GM12878 (cell line): Measurements from ENCODE around the gene BPIFA1. TPM values are rescaled to one million over a fixed set of nuclear protein-coding genes. Genes with fewer than 3 reads are reported as not detected.

Experiments used
- ATAC-seq: fragments of 200-7000 bp; cut with Tn5 transposase; 3 replicates; pipeline ENCODE4 v1.9.1; 2020; ENCODE audit warnings: mild to moderate bottlenecking, moderate library complexity
- BruUV-seq: library from RNA; stranded (reverse); fragments of 400-500 nt; replicated peaks from 2 replicates; lab custom pipeline; 2021; lab: Mats Ljungman, UMichigan
- CTCF ChIA-PET: fragments of 300-600 bp; sonication (Branson Sonifier 250); formaldehyde crosslinking; extraction: SDS; loops from one replicate; lab custom pipeline; 2021; ENCODE audit warnings: inconsistent platforms; lab: Yijun Ruan, JAX
- POLR2A ChIA-PET: fragments of 350-600 bp; formaldehyde crosslinking; extraction: SDS; loops from one replicate; lab custom pipeline; 2021; ENCODE audit warnings: inconsistent platforms; lab: Charles Lee
- RAD21 ChIA-PET: fragments of 300-600 bp; sonication (Branson Sonifier 250); formaldehyde crosslinking; loops from one replicate; lab custom pipeline; 2023; ENCODE audit warnings: antibody characterized with exemption; ENCODE audit not compliant: unreplicated experiment; lab: Charles Lee
- SMC1A ChIA-PET: fragments of 300-600 bp; sonication (Branson Sonifier 250); formaldehyde crosslinking; loops from one replicate; lab custom pipeline; 2023; ENCODE audit not compliant: unreplicated experiment, uncharacterized antibody; lab: Charles Lee
- DNase-seq: peaks from one replicate; pipeline ENCODE4 v3.0.0-alpha.2; 2011; ENCODE audit warnings: low read depth, low spot score
- FAIRE-seq: peaks from 3 replicates; lab custom pipeline; 2011; peaks lifted over from hg19 to GRCh38; lab: Jason Lieb, UNC
- H2AFZ ChIP-seq: 2 replicates; pipeline ENCODE4 v1.6.0; 2011; ENCODE audit warnings: low read depth, low read length, control low read depth; ENCODE audit not compliant: control insufficient read depth
- H3K27ac ChIP-seq: 2 replicates; pipeline ENCODE4 v1.5.1; 2011; ENCODE audit warnings: control low read depth; ENCODE audit not compliant: control insufficient read depth, insufficient read depth
- H3K27me3 ChIP-seq, 2 experiments: replicated peaks in 1 of 2; 2 replicates each; pipeline versions ENCODE4 v1.6.0 to v1.6.1; 2011; ENCODE audit warnings: low read length in 1 of 2; ENCODE audit not compliant: control insufficient read depth in 2 of 2, insufficient read depth in 2 of 2
- H3K36me3 ChIP-seq, 2 experiments: 2 replicates each; pipeline ENCODE4 v1.5.1; 2011; ENCODE audit warnings: low read length in 1 of 2; ENCODE audit not compliant: control insufficient read depth in 2 of 2, insufficient read depth in 2 of 2
- H3K4me1 ChIP-seq: 2 replicates; pipeline ENCODE4 v1.6.1; 2011; ENCODE audit warnings: mild to moderate bottlenecking, low read length, moderate library complexity, mixed read lengths; ENCODE audit not compliant: control insufficient read depth, insufficient read depth
- H3K4me2 ChIP-seq: 2 replicates; pipeline ENCODE4 v1.6.0; 2011; ENCODE audit warnings: control low read depth; ENCODE audit not compliant: control insufficient read depth, insufficient read depth
- H3K4me3 ChIP-seq: fragments of 200-600 bp; sonication (generic); 2 replicates; pipeline ENCODE4 v1.5.1; 2016
- H3K79me2 ChIP-seq: 2 replicates; pipeline ENCODE4 v1.6.0; 2011; ENCODE audit warnings: low read length; ENCODE audit not compliant: control insufficient read depth, insufficient read depth
- H3K9ac ChIP-seq: 2 replicates; pipeline ENCODE4 v1.8.0; 2011; ENCODE audit warnings: low read length, control low read depth, mixed read lengths; ENCODE audit not compliant: control insufficient read depth, insufficient read depth
- H3K9me3 ChIP-seq: replicated peaks from 3 replicates; pipeline ENCODE4 v1.5.1; 2011; ENCODE audit warnings: mild to moderate bottlenecking, low read length; ENCODE audit not compliant: control insufficient read depth, insufficient read depth
- H4K20me1 ChIP-seq: 2 replicates; pipeline ENCODE4 v1.6.0; 2011; ENCODE audit not compliant: control insufficient read depth, insufficient read depth
- BACH1 ChIP-seq: fragments of 450-650 bp; IDR thresholded peaks from 2 replicates; pipeline ENCODE4 v1.6.1; 2017; ENCODE audit warnings: mild to moderate bottlenecking, borderline replicate concordance
- BRCA1 ChIP-seq: IDR thresholded peaks from 2 replicates; pipeline ENCODE4 v1.6.1; 2011; ENCODE audit warnings: low read depth, low read length, improper control_type of control experiment
- GABPA ChIP-seq: IDR thresholded peaks from 2 replicates; pipeline ENCODE4 v1.6.1; 2014; ENCODE audit warnings: antibody characterized with exemption, low read depth, mild to moderate bottlenecking, inconsistent platforms
- NRF1 ChIP-seq: conservative IDR thresholded peaks from 2 replicates; pipeline ENCODE4 v1.6.1; 2011; ENCODE audit warnings: mild to moderate bottlenecking, low read depth, low read length, improper control_type of control experiment
- RBBP5 ChIP-seq: fragments of 200-600 bp; sonication (generic); conservative IDR thresholded peaks from 2 replicates; pipeline ENCODE4 v1.6.1; 2016
- SMAD5 ChIP-seq: IDR thresholded peaks from 2 replicates; pipeline ENCODE4 v1.6.1; 2016; ENCODE audit warnings: antibody characterized with exemption, low read depth
- SREBF2 ChIP-seq: IDR thresholded peaks from 2 replicates; pipeline ENCODE4 v1.6.1; 2012; ENCODE audit warnings: mild to moderate bottlenecking, low read length
- SRF ChIP-seq, 2 experiments: IDR thresholded peaks; 2 replicates each; pipeline ENCODE4 v1.6.1; 2011; ENCODE audit warnings: low read depth in 2 of 2, low read length in 2 of 2, mild to moderate bottlenecking in 1 of 2, moderate library complexity in 1 of 2
- TCF12 ChIP-seq: IDR thresholded peaks from 2 replicates; pipeline ENCODE4 v1.6.1; 2011; ENCODE audit warnings: low read depth, mild to moderate bottlenecking, low read length
- ZSCAN29 ChIP-seq: fragments of 450-650 bp; IDR thresholded peaks from 2 replicates; pipeline ENCODE4 v1.6.1; 2017; ENCODE audit warnings: mild to moderate bottlenecking, moderate library complexity
- WGBS: methylation state at CpG from one replicate; pipeline ENCODE4 v1.1.6; 2016; ENCODE audit warnings: low lambda C conversion rate; ENCODE audit not compliant: insufficient replicate concordance, insufficient coverage; ENCODE audit errors: missing lambda C conversion rate; 5-methylcytosine and 5-hydroxymethylcytosine counted together
- in situ Hi-C: fragments of 300-500 bp; cut with MboI; formaldehyde crosslinking; loops from 9 replicates; pipeline ENCODE4 v1.14.3; 2018; ENCODE audit warnings: mixed read lengths
- intact Hi-C: fragments of 100-400 bp; cut with micrococcal nuclease; formaldehyde crosslinking; loops from one replicate; pipeline ENCODE4 v1.14.2; 2022; ENCODE audit not compliant: unreplicated experiment
- polyA plus RNA-seq, 11 experiments: library from polyadenylated mRNA; depleted of rRNA in 4 of 11; unstranded in 6 of 11; stranded (reverse) in 5 of 11; fragments of >200 nt; fragmentation: Nextera tagmentation in 4 of 11; fragmentation: Illumina TruSeq in 1 of 11; extraction: Ambion mirVana in 4 of 11; extraction: Trizol in 1 of 11; gene quantifications; 1 replicate in 1 of 11; 2 replicates in 10 of 11; pipeline versions ENCODE4 v1.2.1 to v1.2.3, GENCODE V29; 2011 to 2016; ENCODE audit warnings: inconsistent platforms in 2 of 11, missing spikeins in 2 of 11, low read depth in 1 of 11
- total RNA-seq, 4 experiments: library from RNA; depleted of rRNA in 3 of 4; stranded (reverse); fragments of >200 nt in 3 of 4; fragmentation: Illumina TruSeq in 1 of 4; extraction: Trizol in 1 of 4; gene quantifications; 2 replicates each; pipeline versions ENCODE4 v1.2.1 to v1.2.3, GENCODE V29; 2013 to 2021
- TF ChIP-seq, protein P1 (sequence below): fragments of 450-650 bp; IDR thresholded peaks from 2 replicates; pipeline ENCODE4 v1.6.1; 2017; ENCODE audit warnings: mild to moderate bottlenecking, moderate library complexity
- TF ChIP-seq, protein P2 (sequence below): fragments of 450-650 bp; IDR thresholded peaks from 2 replicates; pipeline ENCODE4 v1.6.1; 2014; ENCODE audit warnings: mild to moderate bottlenecking
- TF ChIP-seq, protein P3 (sequence below): fragments of 450-650 bp; IDR thresholded peaks from 2 replicates; pipeline ENCODE4 v1.6.1; 2017; ENCODE audit warnings: borderline replicate concordance
- TF ChIP-seq, protein P4 (sequence below), 3 experiments: IDR thresholded peaks in 2 of 3; conservative IDR thresholded peaks in 1 of 3; 2 replicates each; pipeline ENCODE4 v1.5.1; 2011; ENCODE audit warnings: low read depth in 3 of 3, low read length in 3 of 3, mild to moderate bottlenecking in 3 of 3, control low read depth in 2 of 3, moderate library complexity in 2 of 3, inconsistent platforms in 1 of 3, mixed read lengths in 1 of 3; ENCODE audit not compliant: control insufficient read depth in 2 of 3, insufficient read depth in 1 of 3; ENCODE audit errors: extremely low read depth in 1 of 3

Gene BPIFA1
- total and polyA plus RNA-seq, 10 of the 15 experiments (the other 5 are each of a cell fraction or from before 2014, with no cell fraction given): not detected

DNA sequence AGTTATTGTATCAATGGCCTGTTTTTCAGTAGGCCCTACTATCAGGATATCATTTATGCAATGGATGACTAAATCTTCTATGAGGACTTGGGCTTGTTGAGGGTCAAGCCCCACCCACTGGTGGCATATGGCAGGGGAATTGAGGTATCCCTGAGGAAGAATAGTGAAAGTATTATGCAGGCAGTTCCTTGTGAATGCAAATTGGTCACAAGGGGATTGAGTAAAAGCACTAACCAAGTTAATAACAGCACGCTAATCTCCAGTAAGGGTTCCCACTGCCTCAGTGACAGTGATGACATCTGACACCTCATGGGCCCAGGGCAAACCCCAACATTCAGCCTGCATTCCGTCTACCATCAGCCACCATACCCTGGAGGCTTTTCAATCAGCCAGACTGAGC lies 14.9 kb downstream of the BPIFA1 start (continued):
- TF ChIP-seq, protein P1, sequence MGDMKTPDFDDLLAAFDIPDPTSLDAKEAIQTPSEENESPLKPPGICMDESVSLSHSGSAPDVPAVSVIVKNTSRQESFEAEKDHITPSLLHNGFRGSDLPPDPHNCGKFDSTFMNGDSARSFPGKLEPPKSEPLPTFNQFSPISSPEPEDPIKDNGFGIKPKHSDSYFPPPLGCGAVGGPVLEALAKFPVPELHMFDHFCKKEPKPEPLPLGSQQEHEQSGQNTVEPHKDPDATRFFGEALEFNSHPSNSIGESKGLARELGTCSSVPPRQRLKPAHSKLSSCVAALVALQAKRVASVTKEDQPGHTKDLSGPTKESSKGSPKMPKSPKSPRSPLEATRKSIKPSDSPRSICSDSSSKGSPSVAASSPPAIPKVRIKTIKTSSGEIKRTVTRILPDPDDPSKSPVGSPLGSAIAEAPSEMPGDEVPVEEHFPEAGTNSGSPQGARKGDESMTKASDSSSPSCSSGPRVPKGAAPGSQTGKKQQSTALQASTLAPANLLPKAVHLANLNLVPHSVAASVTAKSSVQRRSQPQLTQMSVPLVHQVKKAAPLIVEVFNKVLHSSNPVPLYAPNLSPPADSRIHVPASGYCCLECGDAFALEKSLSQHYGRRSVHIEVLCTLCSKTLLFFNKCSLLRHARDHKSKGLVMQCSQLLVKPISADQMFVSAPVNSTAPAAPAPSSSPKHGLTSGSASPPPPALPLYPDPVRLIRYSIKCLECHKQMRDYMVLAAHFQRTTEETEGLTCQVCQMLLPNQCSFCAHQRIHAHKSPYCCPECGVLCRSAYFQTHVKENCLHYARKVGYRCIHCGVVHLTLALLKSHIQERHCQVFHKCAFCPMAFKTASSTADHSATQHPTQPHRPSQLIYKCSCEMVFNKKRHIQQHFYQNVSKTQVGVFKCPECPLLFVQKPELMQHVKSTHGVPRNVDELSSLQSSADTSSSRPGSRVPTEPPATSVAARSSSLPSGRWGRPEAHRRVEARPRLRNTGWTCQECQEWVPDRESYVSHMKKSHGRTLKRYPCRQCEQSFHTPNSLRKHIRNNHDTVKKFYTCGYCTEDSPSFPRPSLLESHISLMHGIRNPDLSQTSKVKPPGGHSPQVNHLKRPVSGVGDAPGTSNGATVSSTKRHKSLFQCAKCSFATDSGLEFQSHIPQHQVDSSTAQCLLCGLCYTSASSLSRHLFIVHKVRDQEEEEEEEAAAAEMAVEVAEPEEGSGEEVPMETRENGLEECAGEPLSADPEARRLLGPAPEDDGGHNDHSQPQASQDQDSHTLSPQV: no peak
- TF ChIP-seq SREBF2 (no peak), TCF12 (no peak)
- TF ChIP-seq, protein P2, sequence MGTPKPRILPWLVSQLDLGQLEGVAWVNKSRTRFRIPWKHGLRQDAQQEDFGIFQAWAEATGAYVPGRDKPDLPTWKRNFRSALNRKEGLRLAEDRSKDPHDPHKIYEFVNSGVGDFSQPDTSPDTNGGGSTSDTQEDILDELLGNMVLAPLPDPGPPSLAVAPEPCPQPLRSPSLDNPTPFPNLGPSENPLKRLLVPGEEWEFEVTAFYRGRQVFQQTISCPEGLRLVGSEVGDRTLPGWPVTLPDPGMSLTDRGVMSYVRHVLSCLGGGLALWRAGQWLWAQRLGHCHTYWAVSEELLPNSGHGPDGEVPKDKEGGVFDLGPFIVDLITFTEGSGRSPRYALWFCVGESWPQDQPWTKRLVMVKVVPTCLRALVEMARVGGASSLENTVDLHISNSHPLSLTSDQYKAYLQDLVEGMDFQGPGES: no peak

- no TSS peak for BruUV-seq
- Histone ChIP-seq H3K27ac (no peak overlapping the region), H3K4me3 (no peak overlapping the region), H4K20me1 (no peaks in the 10 kb centered on the region), H3K27me3 (no peaks in the 10 kb centered on the region), H3K36me3 (no peaks in the 10 kb centered on the region), H3K4me1 (no peaks in the 10 kb centered on the region), H3K9me3 (no peaks in the 10 kb centered on the region), H3K9ac (no peak overlapping the region), H3K4me2 (no peak overlapping the region), H2AFZ (no peak overlapping the region), H3K79me2 (no peaks in the 10 kb centered on the region)
- POLR2A ChIA-PET: no interaction called here
- FAIRE-seq: no peak
- no peak for DNase-seq
- WGBS: 7% methylated on average over 3 of the region's 3 CpGs
- intact Hi-C loops: no loop called here
- CTCF ChIA-PET: no interaction called here
- RAD21 ChIA-PET: no interaction called here
- in situ Hi-C loops: no loop called here
- ATAC-seq: no peak
- SMC1A ChIA-PET: no interaction called here
- TF ChIP-seq SRF (IDR thresholded peaks at IDR 0.05; ENCODE audit: low read depth in 2 of 2, low read length in 2 of 2) (no peak), BRCA1 (no peak), BACH1 (no peak), GABPA (no peak), RBBP5 (no peak), NRF1 (no peak), ZSCAN29 (no peak), SMAD5 (no peak)
- TF ChIP-seq, protein P3, sequence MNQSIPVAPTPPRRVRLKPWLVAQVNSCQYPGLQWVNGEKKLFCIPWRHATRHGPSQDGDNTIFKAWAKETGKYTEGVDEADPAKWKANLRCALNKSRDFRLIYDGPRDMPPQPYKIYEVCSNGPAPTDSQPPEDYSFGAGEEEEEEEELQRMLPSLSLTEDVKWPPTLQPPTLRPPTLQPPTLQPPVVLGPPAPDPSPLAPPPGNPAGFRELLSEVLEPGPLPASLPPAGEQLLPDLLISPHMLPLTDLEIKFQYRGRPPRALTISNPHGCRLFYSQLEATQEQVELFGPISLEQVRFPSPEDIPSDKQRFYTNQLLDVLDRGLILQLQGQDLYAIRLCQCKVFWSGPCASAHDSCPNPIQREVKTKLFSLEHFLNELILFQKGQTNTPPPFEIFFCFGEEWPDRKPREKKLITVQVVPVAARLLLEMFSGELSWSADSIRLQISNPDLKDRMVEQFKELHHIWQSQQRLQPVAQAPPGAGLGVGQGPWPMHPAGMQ: no peak
- TF ChIP-seq, protein P4, sequence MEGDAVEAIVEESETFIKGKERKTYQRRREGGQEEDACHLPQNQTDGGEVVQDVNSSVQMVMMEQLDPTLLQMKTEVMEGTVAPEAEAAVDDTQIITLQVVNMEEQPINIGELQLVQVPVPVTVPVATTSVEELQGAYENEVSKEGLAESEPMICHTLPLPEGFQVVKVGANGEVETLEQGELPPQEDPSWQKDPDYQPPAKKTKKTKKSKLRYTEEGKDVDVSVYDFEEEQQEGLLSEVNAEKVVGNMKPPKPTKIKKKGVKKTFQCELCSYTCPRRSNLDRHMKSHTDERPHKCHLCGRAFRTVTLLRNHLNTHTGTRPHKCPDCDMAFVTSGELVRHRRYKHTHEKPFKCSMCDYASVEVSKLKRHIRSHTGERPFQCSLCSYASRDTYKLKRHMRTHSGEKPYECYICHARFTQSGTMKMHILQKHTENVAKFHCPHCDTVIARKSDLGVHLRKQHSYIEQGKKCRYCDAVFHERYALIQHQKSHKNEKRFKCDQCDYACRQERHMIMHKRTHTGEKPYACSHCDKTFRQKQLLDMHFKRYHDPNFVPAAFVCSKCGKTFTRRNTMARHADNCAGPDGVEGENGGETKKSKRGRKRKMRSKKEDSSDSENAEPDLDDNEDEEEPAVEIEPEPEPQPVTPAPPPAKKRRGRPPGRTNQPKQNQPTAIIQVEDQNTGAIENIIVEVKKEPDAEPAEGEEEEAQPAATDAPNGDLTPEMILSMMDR (IDR thresholded peaks at IDR 0.05 in 2 of 3, conservative IDR thresholded peaks at IDR 0.05 in 1 of 3; ENCODE audit: control insufficient read depth in 2 of 3, extremely low read depth in 1 of 3, insufficient read depth in 1 of 3, low read depth in 3 of 3, low read length in 3 of 3): no peak
These were observed 15.7 kb downstream of the BPIFA1 start for GRCh38 chr20:33251496-33251895.
